Neuron (in vitro differentiated cells): ENCODE results near the gene FILIP1.

Experiments used
- H2AFZ ChIP-seq: one replicate; pipeline ENCODE4 v1.6.1; 2013; ENCODE audit warnings: low read depth, mild to moderate bottlenecking, inconsistent platforms, low read length, moderate library complexity
- H3K27me3 ChIP-seq: one replicate; pipeline ENCODE4 v1.6.1; 2013; ENCODE audit warnings: low read length; ENCODE audit not compliant: insufficient read depth
- H3K36me3 ChIP-seq: one replicate; pipeline ENCODE4 v1.6.1; 2013; ENCODE audit warnings: low read length; ENCODE audit not compliant: insufficient read depth
- H3K4me1 ChIP-seq: one replicate; pipeline ENCODE4 v1.6.1; 2013; ENCODE audit warnings: low read length; ENCODE audit not compliant: insufficient read depth
- H3K4me3 ChIP-seq: 2 replicates; pipeline ENCODE4 v1.5.1; 2013; ENCODE audit warnings: mild to moderate bottlenecking, low read length, moderate library complexity
- H3K9me3 ChIP-seq: one replicate; pipeline ENCODE4 v1.6.1; 2013; ENCODE audit warnings: low read length

FILIP1 gene, protein sequence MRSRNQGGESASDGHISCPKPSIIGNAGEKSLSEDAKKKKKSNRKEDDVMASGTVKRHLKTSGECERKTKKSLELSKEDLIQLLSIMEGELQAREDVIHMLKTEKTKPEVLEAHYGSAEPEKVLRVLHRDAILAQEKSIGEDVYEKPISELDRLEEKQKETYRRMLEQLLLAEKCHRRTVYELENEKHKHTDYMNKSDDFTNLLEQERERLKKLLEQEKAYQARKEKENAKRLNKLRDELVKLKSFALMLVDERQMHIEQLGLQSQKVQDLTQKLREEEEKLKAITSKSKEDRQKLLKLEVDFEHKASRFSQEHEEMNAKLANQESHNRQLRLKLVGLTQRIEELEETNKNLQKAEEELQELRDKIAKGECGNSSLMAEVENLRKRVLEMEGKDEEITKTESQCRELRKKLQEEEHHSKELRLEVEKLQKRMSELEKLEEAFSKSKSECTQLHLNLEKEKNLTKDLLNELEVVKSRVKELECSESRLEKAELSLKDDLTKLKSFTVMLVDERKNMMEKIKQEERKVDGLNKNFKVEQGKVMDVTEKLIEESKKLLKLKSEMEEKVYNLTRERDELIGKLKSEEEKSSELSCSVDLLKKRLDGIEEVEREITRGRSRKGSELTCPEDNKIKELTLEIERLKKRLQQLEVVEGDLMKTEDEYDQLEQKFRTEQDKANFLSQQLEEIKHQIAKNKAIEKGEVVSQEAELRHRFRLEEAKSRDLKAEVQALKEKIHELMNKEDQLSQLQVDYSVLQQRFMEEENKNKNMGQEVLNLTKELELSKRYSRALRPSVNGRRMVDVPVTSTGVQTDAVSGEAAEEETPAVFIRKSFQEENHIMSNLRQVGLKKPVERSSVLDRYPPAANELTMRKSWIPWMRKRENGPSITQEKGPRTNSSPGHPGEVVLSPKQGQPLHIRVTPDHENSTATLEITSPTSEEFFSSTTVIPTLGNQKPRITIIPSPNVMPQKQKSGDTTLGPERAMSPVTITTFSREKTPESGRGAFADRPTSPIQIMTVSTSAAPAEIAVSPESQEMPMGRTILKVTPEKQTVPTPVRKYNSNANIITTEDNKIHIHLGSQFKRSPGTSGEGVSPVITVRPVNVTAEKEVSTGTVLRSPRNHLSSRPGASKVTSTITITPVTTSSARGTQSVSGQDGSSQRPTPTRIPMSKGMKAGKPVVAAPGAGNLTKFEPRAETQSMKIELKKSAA (N-terminal part only)

DNA sequence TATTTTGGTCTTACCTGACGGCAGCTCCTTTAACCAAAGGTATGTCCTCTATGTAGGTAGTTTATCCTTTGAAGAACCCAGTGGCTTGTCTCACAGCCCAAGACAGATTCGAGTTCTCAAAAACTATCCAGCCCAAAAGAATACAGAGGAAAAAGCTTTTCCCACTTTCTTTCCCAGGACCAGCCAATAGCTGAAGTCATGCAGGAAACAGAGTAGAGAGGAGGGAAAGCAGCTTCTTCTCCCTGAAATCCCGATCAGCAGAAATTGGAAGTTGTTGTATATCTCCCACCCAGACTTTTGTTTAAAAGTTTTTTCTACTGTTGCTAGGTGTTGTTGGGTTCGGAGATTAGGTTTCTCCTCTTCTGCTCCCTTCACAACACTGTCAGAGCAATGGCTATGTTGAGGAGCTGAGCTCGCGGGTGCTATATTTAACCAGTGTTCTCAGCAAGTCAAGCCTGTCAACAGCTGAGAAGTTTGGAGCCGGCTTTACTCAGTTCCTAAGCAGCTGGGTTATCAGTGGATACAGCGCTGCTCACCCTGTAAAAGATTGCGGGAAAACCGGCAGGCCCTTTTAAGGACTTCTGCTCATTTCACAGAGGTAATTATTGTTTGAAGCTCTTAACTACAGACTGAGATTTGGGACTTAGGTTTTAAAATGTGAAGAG lies at the start of gene FILIP1:
Gene FILIP1 (minus strand): TSS at position 401 of the 665 bp plus-strand sequence. CDS start 78,828 bp downstream, outside the sequence.
- Histone ChIP-seq H3K36me3 (no peaks in the 10 kb centered on the region), H3K27me3 (no peaks in the 10 kb centered on the region), H3K4me3 (no peak within 1 kb of the TSS), H2AFZ (no peak within 1 kb of the TSS), H3K4me1 (peaks cover under 1% of the 10 kb centered on the region), H3K9me3 (no peaks in the 10 kb centered on the region)

DNA sequence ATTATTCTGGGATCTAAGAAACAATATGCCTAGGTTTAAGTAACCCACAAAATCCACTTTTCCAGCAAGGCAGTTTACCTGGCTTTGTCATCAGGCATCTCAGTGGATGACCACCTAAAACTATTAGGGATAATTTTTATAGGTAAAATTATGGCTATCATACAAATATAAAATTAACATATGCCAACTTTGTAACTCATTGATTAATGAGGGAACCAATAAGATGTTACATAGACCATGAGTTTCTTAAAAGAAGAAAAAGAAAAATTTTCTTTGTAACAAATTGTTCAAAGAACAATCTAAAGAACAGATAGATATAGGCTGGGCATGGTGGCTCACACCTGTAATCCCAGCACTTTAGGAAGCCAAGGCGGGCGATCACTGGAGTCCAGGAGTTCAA lies 49.7 kb upstream of the FILIP1 start:
- H2AFZ ChIP-seq, result no peak overlapping the region
- no peaks in the 10 kb centered on the region for H3K9me3 ChIP-seq
- H3K4me3 ChIP-seq, result no peak overlapping the region
- H3K4me1 ChIP-seq, result no peaks in the 10 kb centered on the region
- H3K27me3 ChIP-seq, result no peaks in the 10 kb centered on the region
- no peaks in the 10 kb centered on the region for H3K36me3 ChIP-seq

DNA sequence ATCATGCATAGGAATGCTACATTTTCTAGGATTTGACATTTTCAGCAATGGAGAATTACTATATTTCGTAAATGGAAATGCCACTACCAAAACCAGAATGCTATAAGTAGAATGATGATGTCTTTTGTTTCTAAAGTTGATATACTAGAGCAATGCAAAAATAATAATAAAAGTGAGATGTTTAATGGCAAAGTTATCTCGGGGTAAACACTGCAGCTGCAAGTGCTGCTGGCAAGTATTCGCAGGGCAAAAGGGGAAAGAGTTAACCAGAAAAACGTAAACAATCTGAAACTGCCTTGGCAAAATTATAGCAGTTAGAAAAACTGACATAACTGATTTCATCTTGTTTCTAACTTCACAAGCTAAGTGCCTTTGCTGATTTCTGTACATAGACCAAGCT lies 45.5 kb upstream of the FILIP1 start:
- Histone ChIP-seq H3K27me3 (no peaks in the 10 kb centered on the region), H3K36me3 (no peaks in the 10 kb centered on the region), H3K4me3 (no peak overlapping the region), H3K4me1 (no peaks in the 10 kb centered on the region), H3K9me3 (no peaks in the 10 kb centered on the region), H2AFZ (no peak overlapping the region)

DNA sequence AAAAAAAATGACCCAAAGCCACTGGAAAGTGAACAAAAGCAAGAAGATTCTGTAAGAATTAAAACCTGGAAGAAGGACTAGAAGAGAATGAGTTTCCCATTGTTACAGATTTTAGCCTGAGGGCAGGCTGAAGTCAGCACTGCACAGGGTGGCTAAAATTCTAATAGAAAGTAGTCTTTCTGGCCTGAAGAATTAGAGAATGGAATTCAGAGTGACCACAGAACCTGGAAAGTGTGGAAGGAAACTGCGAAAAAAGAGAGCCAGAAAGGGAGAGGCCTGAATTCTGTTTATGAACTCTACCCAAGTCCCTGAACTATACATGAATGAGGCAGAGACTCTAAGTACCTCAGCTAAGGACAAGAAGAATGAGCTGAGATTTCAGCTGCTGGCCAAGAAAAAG lies 38.9 kb upstream of the FILIP1 start:
- Histone ChIP-seq H3K27me3 (no peaks in the 10 kb centered on the region), H2AFZ (no peak overlapping the region), H3K4me3 (no peak overlapping the region), H3K36me3 (no peaks in the 10 kb centered on the region), H3K9me3 (no peaks in the 10 kb centered on the region), H3K4me1 (no peaks in the 10 kb centered on the region)

DNA sequence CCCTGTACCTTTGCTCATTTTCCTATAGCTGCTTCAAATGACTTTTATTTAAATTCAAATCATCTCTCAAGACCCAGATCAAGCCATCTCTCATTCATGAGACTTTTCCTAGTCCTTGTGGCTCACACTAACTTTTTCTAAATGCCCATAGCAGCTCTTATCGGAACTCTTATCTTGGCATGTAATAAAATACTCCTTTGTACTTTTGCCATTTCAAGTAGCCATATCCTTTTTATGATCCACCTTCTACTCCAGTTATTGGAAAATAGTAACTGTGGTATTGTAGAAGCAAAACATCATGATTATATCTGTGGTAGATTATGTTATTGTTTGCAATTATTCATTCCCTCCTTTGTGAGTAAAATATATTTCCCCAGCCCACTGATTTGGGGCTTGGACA lies 37.6 kb upstream of the FILIP1 start:
- no peak overlapping the region for H2AFZ ChIP-seq
- H3K4me3 ChIP-seq, result no peak overlapping the region
- no peaks in the 10 kb centered on the region for H3K36me3 ChIP-seq
- no peaks in the 10 kb centered on the region for H3K27me3 ChIP-seq
- no peaks in the 10 kb centered on the region for H3K9me3 ChIP-seq
- H3K4me1 ChIP-seq, result no peaks in the 10 kb centered on the region

DNA sequence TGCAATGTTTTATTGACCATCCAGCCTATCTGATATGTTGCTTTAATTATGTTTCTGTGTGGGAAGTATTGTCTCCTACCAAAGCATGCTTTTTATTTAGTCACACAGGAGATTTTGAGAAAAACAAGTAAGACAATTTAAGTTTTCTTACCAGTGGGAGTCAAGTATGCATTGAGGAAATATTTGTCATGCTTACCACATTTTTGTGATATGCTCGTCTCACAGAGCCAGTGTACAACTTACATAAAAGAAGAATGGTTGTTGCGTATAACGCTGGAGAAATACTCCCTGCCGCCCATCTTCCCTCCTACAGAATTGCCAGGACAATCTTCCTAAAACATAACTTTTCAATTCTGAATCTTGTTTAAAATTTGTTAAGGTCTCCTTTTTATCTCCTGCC lies 37.1 kb upstream of the FILIP1 start:
- no peaks in the 10 kb centered on the region for H3K4me1 ChIP-seq
- H3K9me3 ChIP-seq, result no peaks in the 10 kb centered on the region
- no peaks in the 10 kb centered on the region for H3K36me3 ChIP-seq
- no peak overlapping the region for H3K4me3 ChIP-seq
- no peaks in the 10 kb centered on the region for H3K27me3 ChIP-seq
- H2AFZ ChIP-seq, result no peak overlapping the region

DNA sequence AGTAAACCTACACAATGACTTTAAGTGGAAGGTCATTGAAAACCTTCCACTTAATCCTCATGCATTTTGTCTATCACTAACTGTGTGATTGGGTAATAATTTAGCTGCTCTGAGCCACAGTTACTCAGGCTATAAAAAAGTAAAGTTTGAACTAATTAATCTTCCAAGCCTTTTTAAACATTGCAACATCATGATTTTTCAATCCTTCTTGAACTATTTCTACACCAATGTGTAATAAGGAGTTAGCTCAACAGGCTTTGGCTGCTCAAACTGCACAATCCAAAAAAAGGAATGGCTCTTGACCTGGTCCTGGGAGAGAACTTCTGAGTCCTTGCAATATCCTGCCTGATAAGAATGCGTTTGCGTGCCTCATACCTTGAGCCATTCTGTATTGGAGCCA lies 34.8 kb upstream of the FILIP1 start:
- Histone ChIP-seq H3K4me3 (no peak overlapping the region), H3K36me3 (no peaks in the 10 kb centered on the region), H2AFZ (no peak overlapping the region), H3K27me3 (no peaks in the 10 kb centered on the region), H3K4me1 (no peaks in the 10 kb centered on the region), H3K9me3 (no peaks in the 10 kb centered on the region)

DNA sequence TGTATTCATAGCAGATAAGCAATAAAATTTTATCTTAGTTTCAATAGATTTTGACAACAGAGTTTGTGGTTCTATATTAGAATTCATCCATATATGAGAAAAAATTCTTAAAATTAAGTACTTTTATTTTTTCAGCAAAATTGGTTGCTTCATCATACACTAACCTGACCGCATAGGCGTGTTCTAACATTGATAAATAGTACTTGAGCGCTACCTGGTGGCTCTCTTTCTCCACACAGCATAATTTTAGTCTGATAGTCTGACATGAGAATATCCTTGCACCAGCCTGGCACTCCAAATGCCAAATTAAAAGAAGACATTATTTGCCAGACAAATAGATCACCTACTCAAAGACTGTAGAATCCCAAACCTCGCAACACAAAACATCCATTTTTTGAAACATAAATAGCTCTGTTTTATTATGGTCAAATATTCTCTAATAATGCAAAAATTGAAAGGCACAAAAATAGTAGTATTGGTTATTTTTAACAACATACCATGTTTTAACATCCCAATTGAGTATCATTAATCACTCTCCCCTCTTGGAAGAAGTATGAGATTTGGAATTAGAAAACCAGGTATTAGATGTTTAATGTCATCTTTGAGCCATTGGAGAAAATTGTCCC lies 33.0 kb upstream of the FILIP1 start:
- H3K9me3 ChIP-seq, result no peaks in the 10 kb centered on the region
- no peaks in the 10 kb centered on the region for H3K4me1 ChIP-seq
- no peaks in the 10 kb centered on the region for H3K27me3 ChIP-seq
- no peaks in the 10 kb centered on the region for H3K36me3 ChIP-seq
- no peak overlapping the region for H2AFZ ChIP-seq
- no peak overlapping the region for H3K4me3 ChIP-seq

DNA sequence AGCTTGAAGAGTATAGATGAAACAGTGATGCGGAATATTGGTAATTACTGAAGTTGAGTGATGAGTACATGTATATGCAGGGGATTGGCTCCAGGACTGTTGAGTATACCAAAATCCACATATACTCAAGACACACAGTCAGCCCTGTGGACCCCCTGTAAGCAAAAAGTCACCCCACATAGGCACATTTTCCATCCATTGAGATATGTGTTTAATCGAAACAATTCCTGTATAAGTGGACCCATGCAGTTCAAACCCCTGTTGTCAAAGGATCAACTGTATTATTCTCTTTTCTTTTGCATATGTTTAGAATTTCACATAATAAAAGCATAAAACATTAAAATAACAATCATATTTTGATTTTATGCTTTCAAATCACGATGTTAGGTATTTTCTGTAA lies 32.1 kb upstream of the FILIP1 start:
- no peaks in the 10 kb centered on the region for H3K4me1 ChIP-seq
- H3K27me3 ChIP-seq, result no peaks in the 10 kb centered on the region
- no peak overlapping the region for H3K4me3 ChIP-seq
- no peaks in the 10 kb centered on the region for H3K36me3 ChIP-seq
- no peaks in the 10 kb centered on the region for H3K9me3 ChIP-seq
- no peak overlapping the region for H2AFZ ChIP-seq

DNA sequence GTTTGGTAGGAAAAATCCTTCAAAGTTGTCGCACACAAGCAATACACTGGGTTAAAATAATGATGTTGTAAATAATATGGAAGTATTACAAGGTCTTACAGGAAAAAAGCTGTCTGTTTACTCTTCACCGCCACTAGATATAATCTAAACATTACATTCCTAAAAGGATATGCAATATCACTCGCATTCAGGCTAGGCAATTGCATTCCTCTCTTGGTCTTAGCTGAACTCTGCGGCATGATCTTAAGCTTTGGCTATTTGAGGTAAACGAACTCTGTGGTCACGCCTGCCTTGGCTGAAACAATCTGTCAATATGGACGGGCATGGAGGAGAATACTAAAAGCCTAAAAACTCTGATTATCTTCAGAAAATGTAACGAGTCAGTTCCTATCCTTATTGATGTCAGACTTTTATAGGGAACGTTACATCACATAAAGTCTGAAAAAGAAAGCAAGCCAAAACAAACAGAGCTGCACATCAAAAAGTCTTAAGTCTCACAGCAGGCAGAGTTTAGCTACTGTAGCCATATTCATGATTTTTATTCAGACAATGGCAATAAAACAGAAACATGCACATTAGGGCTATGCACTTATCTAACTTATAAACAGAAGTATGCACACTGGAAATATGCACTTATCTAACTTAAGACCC lies 30.8 kb upstream of the FILIP1 start:
- Histone ChIP-seq H3K4me3 (no peak overlapping the region), H3K9me3 (no peaks in the 10 kb centered on the region), H3K27me3 (no peaks in the 10 kb centered on the region), H3K36me3 (no peaks in the 10 kb centered on the region), H3K4me1 (no peaks in the 10 kb centered on the region), H2AFZ (no peak overlapping the region)

DNA sequence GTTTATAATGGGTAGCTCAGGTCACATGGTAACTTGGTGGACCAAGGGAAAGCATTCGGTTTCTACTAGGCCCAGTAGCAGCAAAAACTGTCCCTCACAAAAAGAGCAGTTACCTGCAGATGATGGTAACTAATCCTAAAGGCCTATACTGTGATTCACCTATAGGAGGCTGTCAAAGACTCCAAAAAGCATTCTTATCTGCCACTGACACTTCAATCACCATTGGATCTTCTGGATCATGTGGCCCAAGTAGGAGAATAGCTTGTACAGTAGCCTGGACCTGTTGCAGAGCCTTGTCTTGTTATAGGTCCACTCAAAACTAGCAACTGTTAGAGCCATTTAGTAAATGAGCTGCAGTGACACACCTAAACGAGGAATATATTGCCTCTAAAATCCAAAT lies 23.2 kb upstream of the FILIP1 start:
- H3K4me1 ChIP-seq, result peaks cover 4% of the 10 kb centered on the region
- H3K9me3 ChIP-seq, result no peaks in the 10 kb centered on the region
- H3K4me3 ChIP-seq, result no peak overlapping the region
- no peaks in the 10 kb centered on the region for H3K27me3 ChIP-seq
- no peak overlapping the region for H2AFZ ChIP-seq
- no peaks in the 10 kb centered on the region for H3K36me3 ChIP-seq

DNA sequence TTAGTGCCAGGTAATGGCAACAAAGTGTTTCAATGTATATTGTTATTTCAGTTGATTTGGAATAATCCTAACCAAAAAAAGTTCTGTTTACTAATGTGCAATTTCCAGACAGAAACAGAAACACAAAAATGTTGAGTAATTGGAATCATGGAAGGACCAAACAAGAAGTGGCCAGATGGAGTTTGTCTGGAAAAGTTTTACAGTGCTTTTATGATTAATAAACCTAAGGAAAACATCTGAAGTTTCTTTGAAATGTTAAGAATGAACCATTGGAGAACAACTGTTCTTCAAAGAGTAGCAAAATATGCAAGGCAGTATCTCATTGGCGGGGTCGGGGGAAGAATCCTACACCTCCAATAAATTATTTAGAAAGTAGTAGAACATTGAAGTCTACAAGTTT lies 19.0 kb upstream of the FILIP1 start:
- Histone ChIP-seq H3K4me1 (peaks cover 4% of the 10 kb centered on the region), H3K4me3 (no peak overlapping the region), H2AFZ (no peak overlapping the region), H3K36me3 (no peaks in the 10 kb centered on the region), H3K9me3 (no peaks in the 10 kb centered on the region), H3K27me3 (no peaks in the 10 kb centered on the region)
